HEK293 (cell line): ENCODE measurements around the gene KDM4B.

Experiments used
- ELK4 ChIP-seq: IDR thresholded peaks from 2 replicates; pipeline ENCODE4 v1.6.1; 2011; ENCODE audit warnings: mild to moderate bottlenecking, low read depth, low read length, borderline replicate concordance
- PATZ1 ChIP-seq: fragments of 450-650 bp; formaldehyde crosslinking; IDR thresholded peaks from 2 replicates; pipeline ENCODE4 v1.5.1; 2016; ENCODE audit warnings: missing biosample characterization, missing genetic modification characterization
- RBAK ChIP-seq: fragments of 450-650 bp; formaldehyde crosslinking; IDR thresholded peaks from 2 replicates; pipeline ENCODE4 v1.5.1; 2016; ENCODE audit warnings: missing biosample characterization, missing genetic modification characterization
- ZNF175 ChIP-seq: fragments of 450-650 bp; formaldehyde crosslinking; IDR thresholded peaks from 2 replicates; pipeline ENCODE4 v1.5.1; 2016; ENCODE audit warnings: missing biosample characterization, missing genetic modification characterization
- ZNF324 ChIP-seq: fragments of 450-650 bp; formaldehyde crosslinking; IDR thresholded peaks from 2 replicates; pipeline ENCODE4 v1.5.1; 2016; ENCODE audit warnings: missing biosample characterization, missing genetic modification characterization
- ZNF394 ChIP-seq: fragments of 450-650 bp; formaldehyde crosslinking; IDR thresholded peaks from 2 replicates; pipeline ENCODE4 v1.5.1; 2016; ENCODE audit warnings: missing biosample characterization, missing genetic modification characterization, mild to moderate bottlenecking, moderate library complexity, borderline replicate concordance
- ZNF529 ChIP-seq: fragments of 450-650 bp; formaldehyde crosslinking; IDR thresholded peaks from 2 replicates; pipeline ENCODE4 v1.5.1; 2017; ENCODE audit warnings: missing genetic modification characterization, missing biosample characterization; ENCODE audit not compliant: insufficient replicate concordance
- TF ChIP-seq, protein P1 (sequence below): fragments of 450-650 bp; formaldehyde crosslinking; IDR thresholded peaks from 2 replicates; pipeline ENCODE4 v1.5.1; 2016; ENCODE audit warnings: missing biosample characterization, missing genetic modification characterization

DNA sequence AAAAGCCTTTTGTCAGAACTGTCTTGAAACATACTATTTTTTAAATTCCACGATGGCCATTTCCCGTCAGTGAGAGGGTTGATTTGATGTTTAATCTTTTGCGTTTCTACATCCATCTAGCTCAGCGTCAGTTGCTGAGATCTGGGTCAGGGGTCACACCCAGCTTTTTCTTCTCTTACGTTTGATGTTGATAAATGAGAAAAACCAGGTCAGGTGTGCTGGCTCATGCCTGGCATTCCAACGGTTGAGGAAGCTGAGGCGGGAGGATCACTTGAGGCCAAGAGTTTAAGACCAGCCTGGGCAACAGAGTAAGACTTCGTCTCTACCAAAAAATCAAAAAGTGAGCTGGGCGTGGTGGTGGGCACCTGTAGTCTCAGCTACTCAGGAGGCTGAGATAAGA is 202.8 kb downstream of the KDM4B start:
- no peak for TF ChIP-seq PATZ1
- TF ChIP-seq, protein P1, sequence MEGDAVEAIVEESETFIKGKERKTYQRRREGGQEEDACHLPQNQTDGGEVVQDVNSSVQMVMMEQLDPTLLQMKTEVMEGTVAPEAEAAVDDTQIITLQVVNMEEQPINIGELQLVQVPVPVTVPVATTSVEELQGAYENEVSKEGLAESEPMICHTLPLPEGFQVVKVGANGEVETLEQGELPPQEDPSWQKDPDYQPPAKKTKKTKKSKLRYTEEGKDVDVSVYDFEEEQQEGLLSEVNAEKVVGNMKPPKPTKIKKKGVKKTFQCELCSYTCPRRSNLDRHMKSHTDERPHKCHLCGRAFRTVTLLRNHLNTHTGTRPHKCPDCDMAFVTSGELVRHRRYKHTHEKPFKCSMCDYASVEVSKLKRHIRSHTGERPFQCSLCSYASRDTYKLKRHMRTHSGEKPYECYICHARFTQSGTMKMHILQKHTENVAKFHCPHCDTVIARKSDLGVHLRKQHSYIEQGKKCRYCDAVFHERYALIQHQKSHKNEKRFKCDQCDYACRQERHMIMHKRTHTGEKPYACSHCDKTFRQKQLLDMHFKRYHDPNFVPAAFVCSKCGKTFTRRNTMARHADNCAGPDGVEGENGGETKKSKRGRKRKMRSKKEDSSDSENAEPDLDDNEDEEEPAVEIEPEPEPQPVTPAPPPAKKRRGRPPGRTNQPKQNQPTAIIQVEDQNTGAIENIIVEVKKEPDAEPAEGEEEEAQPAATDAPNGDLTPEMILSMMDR (tag by site-specific recombination): no peak
- TF ChIP-seq ZNF175 (tag by site-specific recombination): no peak
- TF ChIP-seq ZNF324 (tag by site-specific recombination): no peak
- no peak for TF ChIP-seq ELK4
- TF ChIP-seq RBAK (tag by site-specific recombination): no peak
- no peak for TF ChIP-seq ZNF529 (tag by site-specific recombination)
- no peak for TF ChIP-seq ZNF394 (tag by site-specific recombination)
